Activated gamma-delta T cell (primary cell): ENCODE data around the gene NEBL.
"Not testable (repeated sequence)": the region's sequence is repeated elsewhere in the genome, so short reads cannot be mapped to it uniquely, and the experiment has no call there.

Experiments used
- DNase-seq: peaks from one replicate; lab custom pipeline; 2025; lab: John Stamatoyannopoulos, UW
- total RNA-seq, 2 donors: gene quantifications; one replicate each; lab custom pipeline; 2026; lab: John Stamatoyannopoulos, UW

NEBL gene, protein sequence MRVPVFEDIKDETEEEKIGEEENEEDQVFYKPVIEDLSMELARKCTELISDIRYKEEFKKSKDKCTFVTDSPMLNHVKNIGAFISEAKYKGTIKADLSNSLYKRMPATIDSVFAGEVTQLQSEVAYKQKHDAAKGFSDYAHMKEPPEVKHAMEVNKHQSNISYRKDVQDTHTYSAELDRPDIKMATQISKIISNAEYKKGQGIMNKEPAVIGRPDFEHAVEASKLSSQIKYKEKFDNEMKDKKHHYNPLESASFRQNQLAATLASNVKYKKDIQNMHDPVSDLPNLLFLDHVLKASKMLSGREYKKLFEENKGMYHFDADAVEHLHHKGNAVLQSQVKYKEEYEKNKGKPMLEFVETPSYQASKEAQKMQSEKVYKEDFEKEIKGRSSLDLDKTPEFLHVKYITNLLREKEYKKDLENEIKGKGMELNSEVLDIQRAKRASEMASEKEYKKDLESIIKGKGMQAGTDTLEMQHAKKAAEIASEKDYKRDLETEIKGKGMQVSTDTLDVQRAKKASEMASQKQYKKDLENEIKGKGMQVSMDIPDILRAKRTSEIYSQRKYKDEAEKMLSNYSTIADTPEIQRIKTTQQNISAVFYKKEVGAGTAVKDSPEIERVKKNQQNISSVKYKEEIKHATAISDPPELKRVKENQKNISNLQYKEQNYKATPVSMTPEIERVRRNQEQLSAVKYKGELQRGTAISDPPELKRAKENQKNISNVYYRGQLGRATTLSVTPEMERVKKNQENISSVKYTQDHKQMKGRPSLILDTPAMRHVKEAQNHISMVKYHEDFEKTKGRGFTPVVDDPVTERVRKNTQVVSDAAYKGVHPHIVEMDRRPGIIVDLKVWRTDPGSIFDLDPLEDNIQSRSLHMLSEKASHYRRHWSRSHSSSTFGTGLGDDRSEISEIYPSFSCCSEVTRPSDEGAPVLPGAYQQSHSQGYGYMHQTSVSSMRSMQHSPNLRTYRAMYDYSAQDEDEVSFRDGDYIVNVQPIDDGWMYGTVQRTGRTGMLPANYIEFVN
- total RNA-seq: 0.15 to 0.17 reads per million in 2 donors

DNA sequence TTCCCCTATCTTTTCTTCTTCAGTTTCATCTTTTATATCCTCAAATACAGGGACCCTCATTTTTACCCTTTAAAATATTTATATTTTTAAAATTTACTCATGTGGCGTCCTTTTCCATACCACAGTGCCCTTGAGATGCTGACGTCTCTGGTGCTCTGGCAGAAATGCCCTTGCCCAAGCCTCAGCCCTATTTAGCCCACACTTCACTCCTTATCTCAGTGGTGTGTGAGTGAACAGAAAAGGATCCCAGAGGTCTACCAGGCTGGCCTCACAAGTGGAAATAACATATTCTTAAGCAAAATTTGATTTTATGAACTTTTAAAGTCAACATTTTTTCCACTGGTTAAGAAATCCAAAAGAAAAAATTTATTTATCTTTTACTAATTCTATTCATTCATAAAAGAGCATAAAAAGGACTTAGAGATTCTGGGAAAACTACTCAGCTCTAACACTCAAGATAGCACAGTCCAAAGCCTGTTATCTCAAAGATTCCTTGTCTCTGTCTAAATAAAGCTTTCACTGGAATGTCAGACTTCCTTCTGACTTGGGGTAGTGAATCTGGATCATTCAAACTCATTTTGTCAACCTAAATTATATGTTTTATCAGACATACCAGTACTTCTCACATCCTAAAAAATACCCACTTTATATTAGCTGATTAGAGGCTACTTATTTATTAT is at the start of gene NEBL:
NEBL (minus strand) TSS at position 166 of the 680 bp plus-strand sequence; CDS start at position 60, 106 bp downstream.
- no peak for DNase-seq

DNA sequence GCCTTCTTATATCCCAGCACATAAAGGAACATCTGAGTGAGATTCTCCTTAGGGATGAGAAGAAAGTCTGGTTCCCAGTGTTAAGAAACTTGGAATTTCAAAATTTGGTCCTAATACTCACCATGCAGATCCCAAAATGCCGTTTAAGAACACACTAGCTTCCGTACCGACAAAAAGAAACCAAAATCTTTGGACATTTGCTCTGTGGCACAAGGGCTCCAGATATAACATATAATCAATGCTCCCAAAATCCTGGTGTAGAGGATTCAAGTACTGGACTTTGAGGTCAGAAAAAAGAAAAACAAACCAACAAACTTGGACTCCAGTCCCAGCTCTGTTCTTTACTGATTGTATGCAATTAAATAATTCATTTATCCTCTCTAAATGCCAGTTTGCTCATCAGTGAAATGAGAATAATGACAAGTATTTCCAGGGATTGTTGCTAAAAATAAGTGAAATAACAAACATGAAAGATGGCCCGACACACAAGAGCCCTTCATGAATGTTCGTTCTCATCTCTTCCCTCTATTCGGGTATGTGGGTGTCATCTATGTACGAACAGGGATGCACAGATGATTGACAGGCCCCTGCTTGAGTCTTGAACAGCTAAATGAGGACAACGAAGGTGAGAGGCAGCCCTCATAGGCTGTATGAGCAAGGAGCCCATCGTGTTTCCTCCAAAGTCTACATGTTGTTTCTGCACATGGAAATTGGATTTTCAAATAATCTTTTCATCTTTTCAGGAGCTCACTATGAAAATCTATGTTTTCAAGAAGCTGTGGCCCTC is 48.6 kb upstream of the NEBL start:
- no peak for DNase-seq

GRCh38 chr10:20944789-20945502 is 47.8 kb upstream of the NEBL start:
- DNase-seq: no peak

DNA sequence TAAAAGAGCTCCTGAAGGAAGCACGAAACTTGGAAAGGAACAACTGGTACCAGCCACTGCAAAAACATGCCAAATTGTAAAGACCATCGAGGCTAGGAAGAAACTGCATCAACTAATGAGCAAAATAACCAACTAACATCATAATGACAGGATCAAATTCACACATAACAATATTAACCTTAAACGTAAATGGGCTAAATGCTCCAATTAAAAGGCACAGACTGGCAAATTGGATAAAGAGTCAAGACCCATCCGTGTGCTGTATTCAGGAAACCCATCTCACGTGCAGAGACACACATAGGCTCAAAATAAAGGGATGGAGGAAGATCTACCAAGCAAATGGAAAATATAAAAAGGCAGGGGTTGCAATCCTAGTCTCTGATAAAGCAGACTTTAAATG is 42.3 kb upstream of the NEBL start:
- DNase-seq: not testable (repeated sequence)

DNA sequence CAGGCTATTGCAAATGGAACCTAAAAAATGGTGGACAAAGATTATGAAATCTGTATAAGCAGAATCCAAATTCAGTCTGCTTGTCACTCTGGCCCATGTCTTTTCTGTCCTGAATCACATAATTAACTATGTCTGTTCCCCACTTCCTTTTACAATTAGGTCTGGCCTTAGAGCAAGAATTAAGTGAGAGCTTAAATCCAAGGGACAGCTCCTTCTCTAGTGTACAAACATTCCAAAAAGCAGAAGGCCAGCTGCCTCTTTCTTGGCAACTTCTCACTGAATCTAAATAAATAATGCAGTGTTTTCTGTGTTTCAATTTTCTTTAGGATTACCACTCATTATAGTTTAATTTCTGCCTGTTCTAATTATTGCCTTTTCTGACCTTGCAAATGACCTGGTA is 39.3 kb upstream of the NEBL start:
- no peak for DNase-seq

DNA sequence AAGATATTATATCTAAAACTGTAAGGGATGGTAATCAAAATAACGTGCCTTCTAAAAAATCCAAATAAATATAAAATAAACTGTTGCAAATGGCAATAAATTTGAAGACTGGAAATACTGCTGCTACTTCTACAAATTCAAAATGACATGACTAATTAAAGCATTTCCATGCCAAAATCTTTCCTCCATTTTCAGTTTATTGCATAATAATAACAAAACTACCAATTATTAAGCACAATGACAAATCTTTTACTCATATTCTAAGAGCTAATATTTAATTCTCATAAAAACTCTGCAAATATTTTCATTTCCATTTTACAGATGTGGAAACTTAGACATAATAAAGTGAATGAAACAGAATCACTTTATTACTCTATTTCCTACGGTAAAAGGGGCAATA is 38.8 kb upstream of the NEBL start:
- no peak for DNase-seq

DNA sequence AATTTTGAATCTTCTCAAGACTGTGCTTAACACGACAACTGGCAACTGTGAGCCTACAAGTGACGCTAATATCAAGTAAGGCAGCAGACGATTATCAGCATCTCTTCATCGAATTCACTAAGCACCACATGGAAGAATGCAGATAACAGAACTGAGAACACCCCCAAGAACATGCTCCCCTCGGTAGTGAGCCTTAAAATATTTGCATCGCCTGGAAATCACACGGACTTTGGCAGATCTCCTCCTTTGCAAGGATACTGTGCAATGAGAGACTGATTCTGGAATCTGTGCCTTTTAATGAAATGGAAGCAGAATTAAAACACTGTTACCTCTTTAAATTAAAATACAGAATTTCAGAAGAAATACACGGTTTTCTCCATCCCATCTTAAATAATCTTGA is 38.2 kb upstream of the NEBL start:
- no peak for DNase-seq

GRCh38 chr10:20933705-20934104 is 36.6 kb upstream of the NEBL start:
- no peak for DNase-seq

DNA sequence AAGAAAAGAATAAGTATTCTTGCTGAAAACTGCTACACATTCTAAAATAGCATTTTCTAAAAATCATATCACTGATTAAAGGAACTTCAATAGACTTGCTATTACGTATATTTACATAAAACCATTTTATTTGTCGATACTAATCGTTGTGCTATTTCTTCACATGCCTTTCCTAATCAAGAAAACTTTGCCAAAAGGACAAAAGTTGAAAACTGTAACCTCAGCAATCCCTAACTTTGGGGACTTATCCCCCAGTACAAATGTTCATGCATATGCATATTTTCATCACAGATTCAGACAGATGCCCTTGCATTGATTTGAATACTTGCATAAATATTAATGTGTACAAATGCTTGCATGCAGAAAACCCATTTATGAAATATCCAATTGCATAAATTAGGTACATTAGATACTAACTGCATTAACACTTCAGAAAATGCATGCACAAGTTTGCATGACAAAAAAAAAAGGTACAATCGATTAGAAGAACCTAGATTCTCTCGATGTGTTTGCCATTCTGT is 35.6 kb upstream of the NEBL start:
- no peak for DNase-seq

- DNase-seq: no peak
Measured at GRCh38 chr10:20931156-20931795, 34.2 kb upstream of the NEBL start.

DNA sequence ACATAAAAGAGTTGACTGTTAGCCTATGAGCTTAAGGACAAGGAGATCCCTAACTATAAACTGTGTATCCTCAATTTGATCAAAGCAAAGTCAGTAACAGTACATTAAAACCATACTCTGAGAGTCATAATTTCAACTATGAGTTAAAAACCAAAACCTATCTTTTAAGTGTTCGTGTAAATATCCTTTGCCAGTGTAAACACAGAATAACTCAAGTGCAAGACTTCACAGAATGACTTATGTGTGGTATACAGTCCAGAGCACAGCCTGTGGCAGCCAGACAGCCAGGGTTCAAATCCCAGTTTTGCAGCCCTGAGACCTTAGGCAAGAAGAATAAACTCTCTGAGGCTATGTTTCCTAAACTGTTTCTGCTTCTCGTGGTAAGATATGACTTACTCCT is 30.3 kb upstream of the NEBL start:
- DNase-seq: no peak

DNA sequence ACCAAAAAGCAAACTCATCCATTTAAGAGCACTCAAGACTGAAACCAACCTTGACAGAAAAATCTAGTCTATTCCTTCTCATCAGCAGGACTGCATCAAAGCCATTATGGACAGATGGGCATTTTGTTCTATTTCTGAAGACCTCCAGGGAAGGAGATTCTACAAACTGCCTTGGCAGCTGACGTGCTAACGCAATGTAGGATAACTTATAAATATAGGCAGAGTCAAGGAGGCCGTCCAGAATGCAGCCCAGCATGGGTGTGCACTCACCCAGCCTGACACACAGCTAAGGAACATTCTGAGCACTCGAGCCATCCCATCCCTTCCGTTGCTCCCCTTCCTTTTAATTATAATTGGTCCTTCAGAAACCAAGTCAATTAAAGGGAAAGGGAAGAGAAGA is 25.3 kb upstream of the NEBL start:
- DNase-seq: no peak

DNA sequence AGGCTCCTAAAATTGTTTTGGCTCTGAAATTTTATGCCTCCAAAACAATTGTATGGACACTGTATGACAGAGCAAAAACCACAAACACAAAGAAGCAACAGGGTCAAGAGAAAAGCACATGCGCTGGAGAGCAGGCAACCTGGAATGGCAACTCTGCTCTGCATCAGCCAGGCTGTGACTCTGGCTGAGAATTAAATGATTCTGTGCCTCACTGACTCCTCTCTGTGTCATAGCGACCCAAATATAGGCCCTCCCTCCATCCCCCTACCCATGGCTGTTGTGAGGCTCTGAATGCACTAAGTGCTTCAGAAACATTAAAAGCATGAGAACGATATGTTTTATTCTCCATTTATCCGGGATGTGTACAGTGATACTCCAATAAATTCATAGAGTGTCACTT is 24.9 kb upstream of the NEBL start:
- no peak for DNase-seq

DNA sequence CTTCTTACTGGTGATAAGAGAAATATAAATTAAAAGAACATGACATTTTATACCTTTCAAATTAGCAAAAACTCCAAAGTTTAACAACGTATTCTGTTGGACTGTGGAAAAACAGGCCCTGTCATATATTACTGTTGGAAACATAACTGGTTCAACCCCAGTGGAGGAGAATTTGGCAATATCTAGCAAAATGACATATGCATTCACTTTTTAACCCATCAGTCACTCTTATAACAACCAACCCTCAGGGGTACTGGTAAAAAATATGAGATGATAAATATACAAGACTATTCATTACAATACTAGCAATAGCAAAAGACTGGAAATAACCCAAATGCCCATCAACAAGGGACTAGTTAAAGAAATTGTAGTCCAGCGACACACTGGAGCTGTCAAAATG is 22.9 kb upstream of the NEBL start:
- DNase-seq: no peak

- DNase-seq: no peak
Measured at GRCh38 chr10:20919481-20919880, 22.4 kb upstream of the NEBL start.

DNA sequence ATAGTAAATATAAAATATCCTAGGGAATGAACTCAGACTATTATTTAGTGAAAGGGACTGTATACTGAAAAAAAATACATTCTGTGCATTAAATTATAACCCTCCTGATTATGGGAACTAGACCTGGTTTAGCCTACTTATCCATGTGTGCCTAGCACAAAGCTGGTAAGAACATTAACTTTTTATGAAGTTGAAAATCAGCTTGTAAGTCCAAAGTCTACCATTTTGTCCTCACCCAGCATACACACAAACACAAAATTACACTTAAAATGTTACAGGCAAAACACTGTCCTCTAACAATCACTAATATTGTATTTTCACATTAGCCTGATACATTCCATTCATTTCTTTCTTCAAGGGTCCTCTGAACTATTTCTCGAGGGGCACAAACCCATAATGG is 19.9 kb upstream of the NEBL start:
- no peak for DNase-seq

DNA sequence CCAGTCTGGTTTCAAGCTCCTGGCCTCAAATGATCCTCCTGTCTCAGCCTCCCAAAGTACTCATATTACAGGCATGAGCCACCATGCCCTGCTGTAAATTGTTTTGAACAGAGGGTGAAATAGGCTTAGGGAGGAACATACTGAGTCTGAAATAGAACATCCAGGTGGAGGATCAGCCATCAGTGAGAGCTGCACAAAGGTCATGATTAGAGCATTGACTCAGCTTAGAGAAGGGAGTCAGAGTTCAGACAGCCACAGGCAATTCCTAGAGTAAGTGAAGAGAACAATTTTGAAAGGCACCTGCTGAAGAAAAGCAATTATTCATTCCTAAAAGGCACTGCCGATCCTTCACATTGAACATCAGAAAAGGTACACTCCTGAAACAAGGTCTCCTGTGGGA is 15.9 kb upstream of the NEBL start:
- DNase-seq: no peak

GRCh38 chr10:20911626-20912025 is 14.5 kb upstream of the NEBL start:
- no peak for DNase-seq

DNA sequence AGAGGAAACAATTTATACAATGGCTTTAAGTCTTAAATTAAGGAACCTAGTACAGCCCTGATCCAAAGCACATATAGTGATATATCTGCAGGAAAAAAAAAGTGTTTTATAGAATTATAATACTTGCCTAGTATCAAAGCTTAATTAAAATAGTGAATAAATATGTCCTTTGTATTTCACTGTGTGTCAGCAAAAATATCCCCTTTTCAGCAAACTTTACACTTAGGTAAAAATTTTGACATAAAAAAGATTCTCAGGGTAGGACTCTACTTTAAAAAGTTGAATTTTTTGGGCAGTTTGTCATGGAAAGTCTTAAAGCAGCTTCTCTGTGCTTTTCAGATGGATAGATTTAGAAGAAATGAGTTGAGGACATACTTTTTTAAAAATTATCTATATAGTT is 12.7 kb upstream of the NEBL start:
- DNase-seq: no peak

DNA sequence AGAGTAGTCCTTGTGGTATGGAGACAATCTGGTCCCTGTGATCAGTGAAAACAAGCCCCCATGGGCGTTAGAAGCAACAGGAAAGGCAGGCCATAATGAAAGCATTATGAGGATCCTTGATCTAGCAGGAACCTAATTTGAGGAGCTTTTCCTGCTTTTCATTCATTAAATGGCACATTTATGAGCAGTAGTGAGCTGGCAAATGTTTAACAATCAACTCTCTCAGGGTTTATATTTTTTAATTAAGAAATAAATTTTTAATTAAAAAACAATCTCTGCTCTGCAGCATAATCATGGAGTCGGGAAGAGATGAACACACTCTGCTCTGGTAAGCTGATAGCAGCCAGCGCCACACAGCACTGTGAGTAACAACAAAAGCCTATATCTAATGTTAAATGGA is 11.3 kb upstream of the NEBL start:
- DNase-seq: no peak
